A673 (cell line): ENCODE measurements around the gene COL5A2.

Experiments
- CTCF ChIP-seq: fragments of 300-800, 200-600 bp; sonication (generic); conservative IDR thresholded peaks from 2 replicates; pipeline ENCODE4 v1.5.1; 2017; ENCODE audit warnings: low read depth, mild to moderate bottlenecking, antibody characterized with exemption, low read length, moderate library complexity, mixed read lengths
- EZH2 ChIP-seq: fragments of 200-600 bp; sonication (generic); IDR thresholded peaks from 2 replicates; pipeline ENCODE4 v1.6.1; 2017; ENCODE audit warnings: borderline replicate concordance, low read depth, mild to moderate bottlenecking, mixed read lengths, antibody characterized with exemption, low read length; ENCODE audit not compliant: poor library complexity, severe bottlenecking

DNA sequence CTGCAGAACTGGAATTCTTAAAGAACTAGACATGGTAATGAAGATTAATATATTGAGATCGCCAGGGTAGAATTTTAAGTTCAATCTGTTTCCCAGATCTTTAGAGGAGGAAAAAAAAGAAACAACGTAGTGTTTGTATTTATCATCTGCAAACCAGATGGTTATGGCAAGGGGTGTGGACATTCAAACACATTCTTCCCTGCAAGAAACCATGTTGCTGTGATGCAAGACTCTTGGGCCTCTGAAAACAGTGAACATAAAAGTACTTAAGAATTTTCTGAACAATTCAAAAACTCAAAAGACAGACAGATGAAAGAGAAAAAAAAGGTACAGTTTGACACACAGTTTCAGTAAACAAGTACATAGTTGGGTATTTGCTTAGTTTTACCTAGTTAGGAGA lies 35.6 kb downstream of the COL5A2 start:
- TF ChIP-seq CTCF = no peak
- TF ChIP-seq EZH2 = no peak
